Lower leg skin (tissue), 3 donors: Measurements from ENCODE around the gene RUNX3.

ENCODE experiments used
- POLR2A ChIP-seq, 2 donors: fragments of 450-650 bp; IDR thresholded peaks; one replicate each; pipeline ENCODE4 v1.6.1; 2016 to 2017; ENCODE audit warnings: antibody characterized with exemption in 2 of 2, mild to moderate bottlenecking in 1 of 2, moderate library complexity in 1 of 2
- TF ChIP-seq, protein P1 (sequence below), 3 donors: fragments of 450-650 bp; IDR thresholded peaks; one replicate each; pipeline ENCODE4 v1.5.1; 2016; ENCODE audit warnings: antibody characterized with exemption in 3 of 3, mild to moderate bottlenecking in 3 of 3, moderate library complexity in 2 of 3

DNA sequence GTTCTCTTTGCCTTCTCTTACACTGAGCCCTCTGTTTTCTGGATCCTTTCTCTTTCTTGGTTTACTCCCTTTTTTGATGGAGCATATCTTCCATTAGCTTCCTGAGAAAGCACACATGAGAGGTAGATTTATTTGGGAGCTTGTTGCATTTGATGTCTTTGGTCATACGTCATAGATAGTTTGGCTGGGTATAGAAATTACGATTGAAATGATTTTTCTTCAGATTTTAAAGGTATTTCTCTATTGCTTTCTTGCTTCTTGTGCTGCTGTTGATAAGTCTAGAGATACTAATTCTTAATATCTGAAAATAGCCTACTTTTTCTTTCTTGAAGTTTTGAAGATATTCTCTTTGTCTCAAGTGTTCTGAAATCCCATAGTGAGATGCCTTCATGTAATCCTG, 45.3 kb upstream of the RUNX3 start:
- TF ChIP-seq, protein P1, sequence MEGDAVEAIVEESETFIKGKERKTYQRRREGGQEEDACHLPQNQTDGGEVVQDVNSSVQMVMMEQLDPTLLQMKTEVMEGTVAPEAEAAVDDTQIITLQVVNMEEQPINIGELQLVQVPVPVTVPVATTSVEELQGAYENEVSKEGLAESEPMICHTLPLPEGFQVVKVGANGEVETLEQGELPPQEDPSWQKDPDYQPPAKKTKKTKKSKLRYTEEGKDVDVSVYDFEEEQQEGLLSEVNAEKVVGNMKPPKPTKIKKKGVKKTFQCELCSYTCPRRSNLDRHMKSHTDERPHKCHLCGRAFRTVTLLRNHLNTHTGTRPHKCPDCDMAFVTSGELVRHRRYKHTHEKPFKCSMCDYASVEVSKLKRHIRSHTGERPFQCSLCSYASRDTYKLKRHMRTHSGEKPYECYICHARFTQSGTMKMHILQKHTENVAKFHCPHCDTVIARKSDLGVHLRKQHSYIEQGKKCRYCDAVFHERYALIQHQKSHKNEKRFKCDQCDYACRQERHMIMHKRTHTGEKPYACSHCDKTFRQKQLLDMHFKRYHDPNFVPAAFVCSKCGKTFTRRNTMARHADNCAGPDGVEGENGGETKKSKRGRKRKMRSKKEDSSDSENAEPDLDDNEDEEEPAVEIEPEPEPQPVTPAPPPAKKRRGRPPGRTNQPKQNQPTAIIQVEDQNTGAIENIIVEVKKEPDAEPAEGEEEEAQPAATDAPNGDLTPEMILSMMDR (IDR thresholded peaks at IDR 0.05): no peak
- no peak for TF ChIP-seq POLR2A (IDR thresholded peaks at IDR 0.05)
